Fibroblast of lung (primary cell): ENCODE data around the gene CACNA1E.
"Not testable (repeated sequence)": the region's sequence is repeated elsewhere in the genome, so short reads cannot be mapped to it uniquely, and the experiment has no call there.

Experiments used
- EZH2 ChIP-seq: IDR thresholded peaks from 2 replicates; pipeline ENCODE4 v1.5.1; 2012; ENCODE audit warnings: low read length, control low read depth, mild to moderate bottlenecking; ENCODE audit errors: missing control alignments
- TF ChIP-seq, protein P1 (sequence below), 2 donors: IDR thresholded peaks in 1 of 2; conservative IDR thresholded peaks in 1 of 2; 1 replicate in 1 of 2; 2 replicates in 1 of 2; pipeline ENCODE4 v1.5.1; 2011 to 2012; ENCODE audit warnings: low read length in 2 of 2, control low read depth in 1 of 2, inconsistent platforms in 1 of 2, low read depth in 1 of 2, mild to moderate bottlenecking in 1 of 2

DNA sequence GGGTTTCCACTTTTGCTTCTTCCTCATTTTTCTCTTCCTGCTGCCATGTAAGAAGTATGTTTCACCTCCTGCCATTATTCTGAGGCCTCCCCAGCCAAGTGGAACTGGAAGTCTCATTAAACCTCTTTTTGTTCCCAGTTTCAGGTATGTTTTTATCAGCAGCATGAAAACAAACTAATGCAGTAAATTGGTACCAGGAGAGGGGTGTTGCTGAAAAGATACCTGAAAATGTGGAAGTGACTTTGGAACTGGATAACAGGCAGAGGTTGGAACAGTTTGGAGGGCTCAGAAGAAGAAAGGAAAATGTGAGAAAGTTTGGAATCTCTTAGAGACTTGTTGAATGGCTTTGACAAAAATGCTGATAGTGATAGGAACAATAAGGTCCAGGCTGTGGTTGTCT is 44.9 kb downstream of the CACNA1E start:
- TF ChIP-seq, protein P1, sequence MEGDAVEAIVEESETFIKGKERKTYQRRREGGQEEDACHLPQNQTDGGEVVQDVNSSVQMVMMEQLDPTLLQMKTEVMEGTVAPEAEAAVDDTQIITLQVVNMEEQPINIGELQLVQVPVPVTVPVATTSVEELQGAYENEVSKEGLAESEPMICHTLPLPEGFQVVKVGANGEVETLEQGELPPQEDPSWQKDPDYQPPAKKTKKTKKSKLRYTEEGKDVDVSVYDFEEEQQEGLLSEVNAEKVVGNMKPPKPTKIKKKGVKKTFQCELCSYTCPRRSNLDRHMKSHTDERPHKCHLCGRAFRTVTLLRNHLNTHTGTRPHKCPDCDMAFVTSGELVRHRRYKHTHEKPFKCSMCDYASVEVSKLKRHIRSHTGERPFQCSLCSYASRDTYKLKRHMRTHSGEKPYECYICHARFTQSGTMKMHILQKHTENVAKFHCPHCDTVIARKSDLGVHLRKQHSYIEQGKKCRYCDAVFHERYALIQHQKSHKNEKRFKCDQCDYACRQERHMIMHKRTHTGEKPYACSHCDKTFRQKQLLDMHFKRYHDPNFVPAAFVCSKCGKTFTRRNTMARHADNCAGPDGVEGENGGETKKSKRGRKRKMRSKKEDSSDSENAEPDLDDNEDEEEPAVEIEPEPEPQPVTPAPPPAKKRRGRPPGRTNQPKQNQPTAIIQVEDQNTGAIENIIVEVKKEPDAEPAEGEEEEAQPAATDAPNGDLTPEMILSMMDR (conservative IDR thresholded peaks at IDR 0.05 in 1 of 2, IDR thresholded peaks at IDR 0.05 in 1 of 2; ENCODE audit: low read depth in 1 of 2, low read length in 2 of 2), result not testable (repeated sequence)
- TF ChIP-seq EZH2, result not testable (repeated sequence)
